ENCODE results near the gene SIK3. TPM values are rescaled to one million over a fixed set of nuclear protein-coding genes. Genes with fewer than 3 reads are reported as not detected.

The SIK3 gene
- total RNA-seq, 1 donor from 2014 or later: 32.9 TPM

- no peak for ATAC-seq
- H3K27me3 ChIP-seq (ENCODE audit: low read depth): no peaks in the 10 kb centered on the region
- H3K36me3 ChIP-seq: no peaks in the 10 kb centered on the region
- H3K4me1 ChIP-seq: peaks cover 45% of the 10 kb centered on the region
- H3K4me3 ChIP-seq: no peak overlapping the region
- H3K27ac ChIP-seq: no peak overlapping the region
- no peak for DNase-seq
- H3K9me3 ChIP-seq: no peaks in the 10 kb centered on the region
- TF ChIP-seq CTCF (IDR thresholded peaks at IDR 0.05): no peak
- intact Hi-C loops (cut with DNase I): no loop called here
Observed at GRCh38 chr11:117068303-117068860, 29.8 kb downstream of the SIK3 start.

DNA sequence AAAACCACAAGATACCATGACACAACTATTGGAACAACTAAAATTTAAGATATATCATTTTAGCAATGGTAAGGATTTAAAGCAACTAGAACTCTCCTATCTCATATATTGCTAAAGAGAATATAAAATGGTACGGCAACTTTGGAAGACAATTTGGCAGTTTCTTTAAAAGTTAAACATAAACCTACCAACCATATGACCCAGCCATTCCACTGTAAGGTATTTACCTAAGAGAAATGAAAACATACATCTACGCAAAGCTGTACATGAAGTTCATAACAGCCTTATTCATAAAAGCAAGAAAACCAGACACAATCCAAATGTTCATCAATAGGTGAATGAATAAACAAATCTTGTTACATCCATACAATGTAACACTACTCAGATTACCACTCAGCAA, 31.3 kb downstream of the SIK3 start:
- DNase-seq (no peak), ATAC-seq (no peak)
- H3K4me1 ChIP-seq: peaks cover 31% of the 10 kb centered on the region
- H3K27me3 ChIP-seq (ENCODE audit: low read depth): no peaks in the 10 kb centered on the region
- no peaks in the 10 kb centered on the region for H3K36me3 ChIP-seq
- no peak overlapping the region for H3K4me3 ChIP-seq
- no peak for TF ChIP-seq CTCF (IDR thresholded peaks at IDR 0.05)
- H3K27ac ChIP-seq: no peak overlapping the region
- intact Hi-C loops (cut with DNase I): no loop called here
- H3K9me3 ChIP-seq: no peaks in the 10 kb centered on the region

GRCh38 chr11:117064275-117064674, 34.0 kb downstream of the SIK3 start:
- Histone ChIP-seq H3K4me1 (peaks cover 20% of the 10 kb centered on the region), H3K4me3 (no peak overlapping the region), H3K36me3 (no peaks in the 10 kb centered on the region), H3K27ac (no peak overlapping the region), H3K9me3 (no peaks in the 10 kb centered on the region), H3K27me3 (ENCODE audit: low read depth) (no peaks in the 10 kb centered on the region)
- no peak for ATAC-seq
- no peak for TF ChIP-seq CTCF (IDR thresholded peaks at IDR 0.05)
- intact Hi-C loops (cut with DNase I): no loop called here
- no peak for DNase-seq

DNA sequence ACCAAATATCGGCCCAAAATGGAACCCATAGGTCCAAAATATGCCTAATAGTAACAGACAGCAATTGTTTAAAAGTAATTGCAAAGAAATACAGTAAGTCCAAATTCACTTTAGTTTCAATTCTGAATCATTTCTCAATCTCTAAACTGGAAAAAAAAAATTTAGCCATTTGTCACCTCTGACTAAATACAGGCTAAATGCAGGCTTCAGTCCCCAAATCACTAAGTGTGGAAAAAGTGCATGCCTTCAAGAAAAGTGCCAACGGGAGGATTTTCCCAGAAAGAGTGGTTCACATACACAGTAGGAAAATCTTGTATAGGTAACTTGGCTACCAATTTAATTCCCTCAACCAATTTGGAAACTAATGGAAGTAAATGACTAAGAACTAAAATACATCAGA, 35.7 kb downstream of the SIK3 start:
- no peak for ATAC-seq
- H3K36me3 ChIP-seq: no peaks in the 10 kb centered on the region
- TF ChIP-seq CTCF (IDR thresholded peaks at IDR 0.05): no peak
- H3K9me3 ChIP-seq: no peaks in the 10 kb centered on the region
- H3K4me3 ChIP-seq: no peak overlapping the region
- no peaks in the 10 kb centered on the region for H3K27me3 ChIP-seq (ENCODE audit: low read depth)
- no peak for DNase-seq
- intact Hi-C loops (cut with DNase I): no loop called here
- no peak overlapping the region for H3K27ac ChIP-seq
- H3K4me1 ChIP-seq: peaks cover 28% of the 10 kb centered on the region

- Histone ChIP-seq H3K9me3 (no peaks in the 10 kb centered on the region), H3K4me3 (no peak overlapping the region), H3K27ac (no peak overlapping the region), H3K36me3 (no peaks in the 10 kb centered on the region), H3K4me1 (peaks cover 28% of the 10 kb centered on the region), H3K27me3 (ENCODE audit: low read depth) (no peaks in the 10 kb centered on the region)
- DNase-seq (no peak), ATAC-seq (no peak)
- TF ChIP-seq CTCF (IDR thresholded peaks at IDR 0.05): no peak
- intact Hi-C loops (cut with DNase I): no loop called here
Observed at GRCh38 chr11:117061256-117061655, 37.0 kb downstream of the SIK3 start.

Measured in lower lobe of right lung (tissue), 2 donors.